T-helper 2 cell treated with Interferon-gamma antibody and Interleukin-4, amounts not matched to agents 5 μg/mL and 100 μg/mL, for 36 hours (primary cell): ENCODE measurements around the gene INCA1.
"Not testable (repeated sequence)": the region's sequence is repeated elsewhere in the genome, so short reads cannot be mapped to it uniquely, and the experiment has no call there.

ENCODE experiments used
- DNase-seq: peaks from one replicate; pipeline ENCODE4 v3.0.0; 2021; ENCODE audit warnings: low spot score
- H3K27ac Mint-ChIP-seq: one replicate; pipeline ENCODE4 v1.8.0; 2021; ENCODE audit warnings: mild to moderate bottlenecking, mixed read lengths
- H3K27me3 Mint-ChIP-seq: one replicate; pipeline ENCODE4 v1.8.0; 2021; ENCODE audit warnings: low read depth, mixed read lengths
- H3K36me3 Mint-ChIP-seq: one replicate; pipeline ENCODE4 v1.8.0; 2021; ENCODE audit warnings: low read depth, mixed read lengths
- H3K4me1 Mint-ChIP-seq: one replicate; pipeline ENCODE4 v1.8.0; 2021; ENCODE audit warnings: low read depth, mixed read lengths
- H3K4me3 Mint-ChIP-seq: one replicate; pipeline ENCODE4 v1.8.0; 2022; ENCODE audit warnings: mild to moderate bottlenecking, moderate library complexity, mixed read lengths
- H3K9me3 Mint-ChIP-seq: one replicate; pipeline ENCODE4 v1.8.0; 2021; ENCODE audit warnings: mixed read lengths

Gene INCA1, protein sequence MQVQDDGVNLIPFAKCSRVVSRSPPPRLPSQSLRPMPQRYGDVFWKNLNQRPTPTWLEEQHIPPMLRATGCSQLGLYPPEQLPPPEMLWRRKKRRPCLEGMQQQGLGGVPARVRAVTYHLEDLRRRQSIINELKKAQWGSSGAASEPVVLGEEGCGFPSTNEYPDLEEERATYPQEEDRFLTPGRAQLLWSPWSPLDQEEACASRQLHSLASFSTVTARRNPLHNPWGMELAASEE

DNA sequence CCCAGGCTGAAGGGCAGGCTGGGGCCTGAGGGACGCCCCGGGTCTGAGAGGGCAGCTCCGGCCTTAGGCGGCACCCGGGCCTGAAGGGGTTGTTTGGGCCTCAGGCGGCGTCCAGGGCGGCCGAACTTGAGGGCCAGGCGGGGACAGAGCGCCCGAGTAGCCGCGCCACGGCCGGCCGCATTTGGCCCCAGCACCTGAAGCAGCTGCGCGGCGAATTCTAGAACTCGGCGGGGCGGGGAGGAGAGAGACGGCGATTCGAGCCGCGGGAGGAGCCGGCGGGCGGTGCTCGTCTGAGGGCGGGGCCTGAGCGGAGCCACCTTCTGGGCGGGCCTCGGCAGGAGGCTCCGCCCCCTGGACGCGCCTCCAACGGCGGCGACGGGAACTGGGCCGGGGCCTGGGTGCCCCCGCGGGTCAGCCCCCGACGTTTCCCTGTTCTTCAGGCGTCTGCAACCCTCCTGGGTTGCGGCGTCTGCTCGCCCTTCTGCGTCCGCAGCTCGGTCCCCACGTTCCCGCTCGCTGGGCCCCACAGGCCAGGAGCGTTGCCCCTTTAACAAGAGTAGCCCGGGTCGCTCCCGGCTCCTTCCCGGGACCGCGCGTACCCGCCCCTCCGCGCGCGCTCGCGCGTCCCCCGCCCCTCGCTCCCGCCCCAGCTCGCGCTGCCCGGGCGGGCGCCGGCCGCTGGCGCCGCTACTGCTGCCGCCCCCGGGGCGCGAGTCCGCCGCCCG, at the start of gene INCA1, which contains the start of gene KIF1C:
INCA1 (minus strand) TSS at position 221 of the 725 bp plus-strand sequence. CDS start 3,085 bp downstream, outside the sequence.
KIF1C (plus strand) TSS at position 649 of the 725 bp plus-strand sequence. CDS start 2,297 bp downstream, outside the sequence.
- Mint-ChIP-seq H3K4me1 (peaks cover 18% of the 10 kb centered on the region), H3K27ac (peak within 1 kb of the TSS; percentile 72), H3K9me3 (no peaks in the 10 kb centered on the region), H3K36me3 (peaks cover 11% of the 10 kb centered on the region), H3K4me3 (peak within 1 kb of the TSS; percentile 89), H3K27me3 (no peaks in the 10 kb centered on the region)
- peak; percentile 90 for DNase-seq

DNA sequence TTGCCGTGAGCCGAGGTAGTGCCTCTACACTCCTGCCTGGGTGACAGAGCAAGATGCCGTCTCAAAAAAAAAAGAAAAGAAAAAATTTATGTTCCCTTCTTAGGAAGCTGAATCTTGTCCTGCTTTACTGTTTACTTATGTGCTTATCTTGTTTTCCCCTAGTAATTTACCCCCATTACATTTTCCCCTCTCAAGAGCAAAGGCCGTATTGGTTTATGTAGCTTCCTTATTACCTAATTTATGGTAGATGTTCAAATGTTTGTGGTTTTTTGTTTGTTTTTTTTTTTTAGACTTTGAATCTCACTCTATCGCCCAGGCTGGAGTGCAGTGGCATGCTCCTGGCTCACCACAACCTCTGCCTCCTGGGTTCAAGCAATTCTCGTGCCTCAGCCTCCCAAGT, 48.2 kb upstream of the INCA1 start:
- H3K27ac Mint-ChIP-seq = no peak overlapping the region

DNA sequence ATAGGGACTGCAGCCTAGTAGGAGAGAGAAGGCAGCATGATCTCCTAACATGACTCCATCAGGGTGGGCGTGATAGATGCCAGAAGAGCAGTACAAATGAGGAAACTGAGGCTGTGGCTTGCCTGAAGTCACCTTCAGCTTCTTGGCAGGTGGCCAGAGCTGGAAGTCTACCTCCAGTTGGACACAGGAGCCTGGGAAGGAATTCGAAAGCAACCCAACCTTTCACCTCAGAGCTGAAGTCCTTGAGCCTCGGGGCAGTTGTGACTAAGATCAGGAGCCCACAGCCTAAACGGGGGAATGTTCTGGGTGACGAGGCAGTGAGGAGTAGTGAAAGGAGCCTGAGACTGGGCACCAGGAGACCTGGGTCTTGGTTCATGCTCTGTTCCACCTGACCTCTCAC, 47.3 kb upstream of the INCA1 start:
- DNase-seq = no peak
- Mint-ChIP-seq H3K36me3 (peaks cover 16% of the 10 kb centered on the region), H3K27ac (no peak overlapping the region), H3K27me3 (no peaks in the 10 kb centered on the region), H3K4me1 (peaks cover 40% of the 10 kb centered on the region), H3K4me3 (no peak overlapping the region), H3K9me3 (no peaks in the 10 kb centered on the region)

More for the DNA sequence above, 48.2 kb upstream of the INCA1 start:
- Mint-ChIP-seq H3K27me3 (no peaks in the 10 kb centered on the region), H3K4me1 (peaks cover 39% of the 10 kb centered on the region), H3K36me3 (peaks cover 16% of the 10 kb centered on the region), H3K4me3 (no peak overlapping the region), H3K9me3 (no peaks in the 10 kb centered on the region)
- DNase-seq = no peak

DNA sequence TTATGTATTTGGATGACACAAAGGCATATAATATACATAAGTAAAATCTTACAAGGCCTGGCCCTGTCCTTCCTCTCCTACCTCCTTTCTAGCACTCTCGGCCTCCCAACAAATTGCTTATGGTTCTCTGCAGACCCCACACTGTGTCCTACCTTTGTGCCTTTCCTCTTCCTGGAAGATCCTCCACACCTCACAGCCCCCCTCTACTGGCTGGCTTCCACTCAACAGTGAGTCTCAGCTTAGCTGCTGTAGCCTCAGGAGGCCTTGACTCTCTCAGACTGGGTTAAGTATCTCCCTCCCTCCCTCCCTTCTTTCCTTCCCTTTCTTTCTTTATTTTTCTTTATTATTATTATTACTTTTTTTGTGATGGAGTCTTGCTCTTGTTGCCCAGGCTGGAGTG, 46.2 kb upstream of the INCA1 start:
- peaks cover 14% of the 10 kb centered on the region for H3K36me3 Mint-ChIP-seq
- peak overlapping the region; percentile 46 for H3K27ac Mint-ChIP-seq
- peaks cover 35% of the 10 kb centered on the region for H3K4me1 Mint-ChIP-seq
- H3K27me3 Mint-ChIP-seq = no peaks in the 10 kb centered on the region
- peak overlapping the region; percentile 83 for H3K4me3 Mint-ChIP-seq
- H3K9me3 Mint-ChIP-seq = no peaks in the 10 kb centered on the region
- no peak for DNase-seq

DNA sequence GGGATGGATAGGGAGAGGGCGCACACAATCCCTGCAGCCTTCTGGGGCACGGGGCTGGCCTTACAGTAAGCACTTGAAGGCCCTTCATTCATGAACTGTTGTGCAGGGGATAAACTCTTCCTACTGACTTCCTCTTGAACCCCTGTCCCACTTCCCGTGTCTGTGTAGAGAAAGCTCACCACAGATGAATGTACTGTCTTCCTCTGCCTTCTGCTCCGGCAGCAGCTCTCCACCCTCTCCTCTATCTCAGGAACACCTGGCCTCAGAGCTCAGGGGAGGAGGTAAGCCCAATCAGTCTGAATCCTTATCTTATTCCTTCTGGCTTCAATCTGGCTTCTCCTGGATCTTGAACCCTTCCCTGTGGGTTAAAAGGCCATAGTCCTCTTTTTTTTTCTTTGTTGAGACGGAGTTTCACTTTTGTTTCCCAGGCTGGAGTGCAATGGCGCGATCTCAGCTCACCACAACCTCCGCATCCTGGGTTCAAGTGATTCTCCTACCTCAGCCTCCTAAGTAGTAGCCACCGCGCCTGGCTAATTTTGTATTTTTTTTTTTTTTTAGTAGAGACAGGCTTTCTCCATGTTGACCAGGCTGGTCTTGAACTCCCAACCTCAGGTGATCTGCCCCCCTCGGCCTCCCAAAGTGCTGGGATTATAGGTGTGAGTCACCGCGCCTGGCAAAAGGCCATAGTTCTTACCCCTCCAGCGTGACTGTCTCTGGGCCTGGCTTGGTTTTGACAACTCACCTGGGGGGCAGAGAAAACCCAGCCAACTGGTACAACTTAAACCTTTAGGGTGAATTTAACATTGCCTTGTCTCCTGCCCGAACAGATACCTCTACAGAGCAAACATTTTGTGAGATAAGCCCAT, 45.1 kb upstream of the INCA1 start:
- no peaks in the 10 kb centered on the region for H3K9me3 Mint-ChIP-seq
- H3K27ac Mint-ChIP-seq = peak overlapping the region; percentile 89
- peak overlapping the region; percentile 83 for H3K4me3 Mint-ChIP-seq
- no peak for DNase-seq
- H3K4me1 Mint-ChIP-seq = peaks cover 31% of the 10 kb centered on the region
- H3K27me3 Mint-ChIP-seq = no peaks in the 10 kb centered on the region
- H3K36me3 Mint-ChIP-seq = peaks cover 10% of the 10 kb centered on the region

DNA sequence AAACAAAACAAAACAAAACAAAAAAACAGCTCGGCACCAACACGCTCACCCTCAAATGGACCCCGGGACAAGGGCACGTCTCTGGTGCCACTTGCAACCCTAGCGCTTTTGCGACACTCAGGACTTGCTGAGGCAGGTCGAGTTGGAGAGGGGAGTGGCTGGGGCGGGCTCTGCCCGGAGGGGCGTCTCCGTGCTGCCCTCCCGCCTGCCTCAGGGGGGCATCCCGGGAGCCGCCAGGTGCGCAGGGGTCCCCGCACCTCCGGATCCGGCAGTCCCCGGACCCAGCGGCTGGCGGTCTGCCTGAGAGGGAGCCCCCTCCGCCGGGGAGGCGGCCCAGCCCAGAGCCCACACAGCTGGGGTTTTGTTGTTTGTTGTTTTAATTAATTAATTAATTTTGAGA, 38.0 kb upstream of the INCA1 start, which contains the start of gene SLC52A1:
SLC52A1 (minus strand) TSS at position 112 of the 400 bp plus-strand sequence. CDS start 820 bp downstream, outside the sequence.
- Mint-ChIP-seq H3K9me3 (no peaks in the 10 kb centered on the region), H3K36me3 (no peaks in the 10 kb centered on the region), H3K27ac (no peak within 1 kb of the TSS), H3K4me3 (no peak within 1 kb of the TSS), H3K4me1 (peaks cover 21% of the 10 kb centered on the region), H3K27me3 (peaks cover 2% of the 10 kb centered on the region)
- DNase-seq = no peak

DNA sequence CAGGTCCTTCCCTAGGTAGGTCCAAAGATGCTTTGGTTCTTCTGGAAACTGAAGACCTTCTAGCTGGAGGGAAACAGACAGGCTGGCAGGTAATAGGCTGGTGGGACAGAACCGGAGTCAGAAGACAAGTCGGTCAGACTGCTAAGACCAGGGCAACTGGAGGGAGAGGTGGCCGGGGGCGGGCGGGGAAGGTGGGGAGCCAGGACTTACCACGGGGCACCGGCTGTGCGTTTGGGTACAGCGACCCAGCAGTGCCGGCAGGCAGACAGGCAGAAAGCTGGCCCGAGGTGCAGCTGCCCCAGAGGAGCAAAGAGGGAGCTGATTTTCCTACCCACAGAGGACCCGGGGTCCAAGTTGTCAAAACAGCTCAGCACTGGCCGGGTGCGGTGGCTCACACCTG, 37.3 kb upstream of the INCA1 start:
- Mint-ChIP-seq H3K9me3 (no peaks in the 10 kb centered on the region), H3K27me3 (peaks cover 2% of the 10 kb centered on the region), H3K27ac (no peak overlapping the region), H3K4me1 (peaks cover 22% of the 10 kb centered on the region), H3K36me3 (no peaks in the 10 kb centered on the region), H3K4me3 (no peak overlapping the region)
- no peak for DNase-seq

DNA sequence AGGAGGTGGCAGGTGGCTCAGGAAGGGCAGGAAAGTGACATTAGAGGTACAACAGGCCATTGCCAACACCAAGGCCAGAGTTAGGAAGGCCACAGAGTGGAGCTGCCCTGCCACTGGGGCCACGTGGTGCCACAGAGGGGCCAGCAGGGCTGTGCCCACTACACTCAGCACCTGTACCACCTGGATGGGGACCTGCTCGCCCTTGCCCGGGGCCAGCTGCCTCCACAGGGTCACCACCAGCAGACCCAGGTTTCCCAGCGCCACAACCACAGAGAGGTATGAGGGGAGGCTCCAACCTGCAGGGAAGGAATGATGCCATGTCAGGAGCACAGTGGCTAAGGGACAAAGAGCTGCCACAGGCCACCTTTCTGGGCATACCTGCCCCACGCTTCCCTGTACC, 36.7 kb upstream of the INCA1 start:
- Mint-ChIP-seq H3K27me3 (peaks cover 2% of the 10 kb centered on the region), H3K4me3 (no peak overlapping the region), H3K36me3 (no peaks in the 10 kb centered on the region), H3K4me1 (peaks cover 24% of the 10 kb centered on the region), H3K9me3 (no peaks in the 10 kb centered on the region), H3K27ac (no peak overlapping the region)
- DNase-seq = no peak

DNA sequence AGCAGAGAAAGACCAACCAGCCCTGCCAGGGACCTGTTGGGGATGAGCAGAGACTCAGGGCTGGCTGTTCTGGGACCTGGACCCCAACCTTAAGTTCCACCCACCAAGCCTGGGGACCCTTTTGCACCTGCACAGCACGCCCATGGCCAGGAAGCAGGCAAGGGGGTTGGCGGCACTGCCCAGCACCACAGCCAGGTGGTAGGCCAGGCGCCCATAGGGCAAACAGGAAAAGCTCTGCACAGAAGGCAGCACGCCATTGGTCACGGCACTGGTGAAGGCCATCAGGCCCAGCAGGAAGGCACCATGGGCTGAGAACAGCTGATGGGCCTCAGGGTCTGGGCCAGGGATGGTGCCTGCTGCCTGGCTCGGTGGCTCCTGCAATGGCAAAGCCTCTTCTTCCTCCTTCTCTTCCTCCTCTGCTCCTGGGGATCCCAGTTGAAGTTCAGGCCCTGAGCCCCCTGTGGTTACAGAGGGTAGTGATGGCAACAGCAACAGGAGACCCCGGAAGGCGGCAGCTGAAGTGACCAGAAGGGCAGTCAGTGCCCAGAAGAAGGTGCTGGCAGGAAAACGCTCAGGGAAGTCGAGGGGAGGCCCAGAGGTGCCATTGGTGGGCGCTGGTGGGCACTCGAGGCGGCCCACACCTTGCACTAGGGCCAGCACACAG, 36.2 kb upstream of the INCA1 start:
- Mint-ChIP-seq H3K27me3 (peaks cover 2% of the 10 kb centered on the region), H3K4me3 (no peak overlapping the region), H3K9me3 (no peaks in the 10 kb centered on the region), H3K27ac (peak overlapping the region; percentile 31), H3K36me3 (no peaks in the 10 kb centered on the region), H3K4me1 (peaks cover 24% of the 10 kb centered on the region)
- DNase-seq = no peak

DNA sequence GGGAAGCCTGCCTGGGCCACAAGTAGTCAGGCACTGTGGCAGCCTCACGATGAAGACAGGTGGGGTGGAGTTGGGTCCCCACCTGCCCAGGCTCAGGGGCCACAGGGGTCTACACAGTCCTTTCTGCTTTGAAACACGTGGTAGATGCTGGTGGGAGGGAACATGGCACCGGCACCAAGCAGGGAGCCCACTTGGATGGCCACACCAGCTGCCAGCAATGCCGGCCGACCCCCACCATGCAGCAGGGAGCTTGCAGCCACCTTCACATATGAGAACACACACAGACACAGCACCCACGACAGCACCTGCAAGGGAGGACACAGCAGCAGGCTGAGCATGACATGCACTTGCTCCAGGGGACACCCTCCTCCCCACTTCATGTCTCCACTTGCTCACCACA, 35.5 kb upstream of the INCA1 start:
- H3K4me3 Mint-ChIP-seq = no peak overlapping the region
- peaks cover 24% of the 10 kb centered on the region for H3K4me1 Mint-ChIP-seq
- H3K36me3 Mint-ChIP-seq = no peaks in the 10 kb centered on the region
- H3K27ac Mint-ChIP-seq = no peak overlapping the region
- no peaks in the 10 kb centered on the region for H3K9me3 Mint-ChIP-seq
- peaks cover 2% of the 10 kb centered on the region for H3K27me3 Mint-ChIP-seq
- DNase-seq = no peak

DNA sequence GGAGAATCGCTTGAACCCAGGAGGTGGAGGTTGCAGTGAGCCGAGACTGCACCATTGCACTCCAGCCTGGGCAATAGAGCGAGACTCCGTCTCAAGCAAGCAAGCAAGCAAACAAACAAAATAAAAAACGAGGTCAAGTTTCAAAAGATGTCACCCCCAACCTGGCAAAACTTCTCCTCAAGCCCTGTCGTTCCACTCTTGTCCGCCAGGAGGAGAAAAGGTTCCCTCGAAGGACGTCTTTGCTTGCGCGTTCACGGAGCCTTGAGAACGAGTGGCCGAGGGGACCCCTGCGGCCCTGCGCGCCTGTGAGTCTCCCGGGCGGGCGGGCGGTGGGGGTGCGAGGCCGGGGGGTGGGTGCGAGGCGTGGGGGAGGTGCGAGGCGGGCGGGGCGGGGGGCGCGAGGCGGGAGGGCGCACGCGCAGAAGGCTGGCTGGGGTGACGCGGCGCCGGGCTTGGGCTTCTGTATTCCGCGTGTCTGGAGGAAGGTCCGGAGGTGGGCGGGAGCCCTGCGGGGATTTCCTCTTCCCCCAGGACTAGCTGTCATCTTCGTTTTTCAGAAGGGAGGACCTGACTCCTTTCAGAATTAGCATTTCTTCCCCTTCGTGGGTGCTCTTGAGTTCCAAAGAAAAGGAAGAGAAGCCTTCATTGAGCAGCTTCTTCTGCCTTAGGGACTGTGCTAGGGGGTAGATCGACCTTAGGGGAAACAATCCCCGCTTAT, 34.2 kb upstream of the INCA1 start:
- no peaks in the 10 kb centered on the region for H3K27me3 Mint-ChIP-seq
- peak overlapping the region; percentile 80 for H3K4me3 Mint-ChIP-seq
- H3K27ac Mint-ChIP-seq = peak overlapping the region; percentile 89
- DNase-seq = peak; percentile 85
- H3K36me3 Mint-ChIP-seq = no peaks in the 10 kb centered on the region
- peaks cover 22% of the 10 kb centered on the region for H3K4me1 Mint-ChIP-seq
- no peaks in the 10 kb centered on the region for H3K9me3 Mint-ChIP-seq

DNA sequence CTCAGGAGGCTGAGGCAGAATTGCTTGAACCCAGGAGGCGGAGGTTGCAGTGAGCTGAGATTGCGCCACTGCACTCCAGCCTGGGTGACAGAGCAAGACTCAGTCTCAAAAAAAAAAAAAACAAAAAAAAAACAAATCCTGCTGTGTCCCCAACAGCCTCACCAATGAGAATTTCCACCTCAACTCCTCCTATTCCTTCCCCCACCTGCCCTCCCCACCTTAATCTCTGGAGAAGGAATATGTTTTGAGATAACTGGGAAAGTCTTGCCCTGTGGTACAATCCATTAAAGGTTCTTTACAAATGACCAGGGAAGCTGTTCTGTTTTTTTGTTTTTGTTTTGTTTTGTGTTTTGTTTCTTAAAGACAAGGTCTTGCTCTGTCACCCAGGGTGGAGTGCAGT, 32.8 kb upstream of the INCA1 start:
- peak overlapping the region; percentile 89 for H3K27ac Mint-ChIP-seq
- H3K4me1 Mint-ChIP-seq = peaks cover 22% of the 10 kb centered on the region
- DNase-seq, H3K9me3 Mint-ChIP-seq, H3K27me3 Mint-ChIP-seq, H3K36me3 Mint-ChIP-seq: not testable (repeated sequence)
- H3K4me3 Mint-ChIP-seq = peak overlapping the region; percentile 80

DNA sequence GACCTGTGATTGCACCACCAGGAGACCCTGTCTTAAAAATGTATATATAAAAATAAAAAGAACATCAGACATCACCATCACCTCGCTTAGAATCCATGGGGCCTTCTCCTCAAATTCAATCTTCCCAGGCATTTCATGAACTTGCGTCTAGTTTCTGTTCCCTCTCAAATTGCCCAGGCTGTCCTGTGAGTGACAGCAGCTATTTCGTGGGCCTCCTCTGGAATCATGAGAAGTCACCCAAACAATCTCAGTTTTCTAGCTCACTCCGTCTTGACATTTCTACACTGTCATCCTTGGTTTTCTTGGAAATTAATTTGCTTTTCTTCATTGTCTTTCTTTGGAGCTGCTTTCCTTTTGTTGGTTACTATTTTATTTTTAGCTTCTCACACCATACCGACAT, 30.6 kb upstream of the INCA1 start:
- peaks cover 22% of the 10 kb centered on the region for H3K4me1 Mint-ChIP-seq
- no peaks in the 10 kb centered on the region for H3K27me3 Mint-ChIP-seq
- no peaks in the 10 kb centered on the region for H3K9me3 Mint-ChIP-seq
- no peak for DNase-seq
- no peak overlapping the region for H3K27ac Mint-ChIP-seq
- H3K36me3 Mint-ChIP-seq = peaks cover 5% of the 10 kb centered on the region
- no peak overlapping the region for H3K4me3 Mint-ChIP-seq
